ENCODE data around the gene ZNF436. TPM values are rescaled to one million over a fixed set of nuclear protein-coding genes. Genes with fewer than 3 reads are reported as not detected.

ZNF436 gene
- total and polyA plus RNA-seq, 9 of the 15 experiments (the other 6 are each of a cell fraction or from before 2014, with no cell fraction given): 2.1 to 11.3 (median 6.8) TPM

- no peak for TF ChIP-seq NEUROD1 (IDR thresholded peaks at IDR 0.05; ENCODE audit: borderline replicate concordance, low read depth, low read length, partially characterized antibody)
- 0 out of 2 replicates have a peak, but pooled peaks have one; percentile 21 for TF ChIP-seq OTX1 (CRISPR knock-in tag; IDR thresholded peaks at IDR 0.05)
- TF ChIP-seq ZNF449 (CRISPR knock-in tag; IDR thresholded peaks at IDR 0.05): peak; percentile 37; the same call in 1 of the 2 replicates
- TF ChIP-seq RAD21 (CRISPR knock-in tag; conservative IDR thresholded peaks at IDR 0.05 in 1 of 2, IDR thresholded peaks at IDR 0.05 in 1 of 2): peak in 1 of 2 experiments; percentile 13; a peak in 1 of 4 replicates
- TF ChIP-seq REST (IDR thresholded peaks at IDR 0.05; ENCODE audit: borderline replicate concordance): peak; percentile 69
- TF ChIP-seq REST (CRISPR knock-in tag; IDR thresholded peaks at IDR 0.05; ENCODE audit: low read depth): no peak
Measured at GRCh38 chr1:23389837-23390321, 20.2 kb upstream of the ZNF436 start (continued).
